HL-60 (cell line): ENCODE results near the gene TFDP3.

Source experiments
- TF ChIP-seq, protein P1 (sequence below): IDR thresholded peaks from one replicate; pipeline ENCODE4 v1.5.1; 2011; ENCODE audit warnings: low read length, control low read depth, inconsistent platforms; ENCODE audit not compliant: insufficient read depth
- TF ChIP-seq, protein P2 (sequence below): IDR thresholded peaks from 2 replicates; pipeline ENCODE4 v1.6.1; 2012; ENCODE audit warnings: low read depth; ENCODE audit not compliant: insufficient replicate concordance

DNA sequence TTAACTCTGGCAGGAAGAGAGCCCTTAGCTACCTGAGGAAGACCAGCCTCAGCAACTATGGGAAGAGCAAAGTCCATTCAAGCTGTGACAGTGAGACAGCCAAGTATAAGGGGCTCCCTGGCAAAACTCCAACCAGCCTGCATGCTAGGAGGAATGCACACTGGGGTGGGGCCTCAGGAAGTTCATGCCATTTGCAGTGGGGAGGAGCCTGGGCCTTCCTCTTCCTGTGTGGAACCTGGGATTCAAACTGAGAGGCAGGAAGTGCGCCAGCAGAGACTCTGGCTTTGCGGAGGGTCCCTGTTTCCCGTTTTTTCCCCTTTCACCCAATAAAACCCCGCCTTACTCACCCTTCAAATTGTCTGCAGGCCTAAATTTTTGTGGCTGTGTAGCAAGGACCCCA is 33.0 kb downstream of the TFDP3 start:
- TF ChIP-seq, protein P1, sequence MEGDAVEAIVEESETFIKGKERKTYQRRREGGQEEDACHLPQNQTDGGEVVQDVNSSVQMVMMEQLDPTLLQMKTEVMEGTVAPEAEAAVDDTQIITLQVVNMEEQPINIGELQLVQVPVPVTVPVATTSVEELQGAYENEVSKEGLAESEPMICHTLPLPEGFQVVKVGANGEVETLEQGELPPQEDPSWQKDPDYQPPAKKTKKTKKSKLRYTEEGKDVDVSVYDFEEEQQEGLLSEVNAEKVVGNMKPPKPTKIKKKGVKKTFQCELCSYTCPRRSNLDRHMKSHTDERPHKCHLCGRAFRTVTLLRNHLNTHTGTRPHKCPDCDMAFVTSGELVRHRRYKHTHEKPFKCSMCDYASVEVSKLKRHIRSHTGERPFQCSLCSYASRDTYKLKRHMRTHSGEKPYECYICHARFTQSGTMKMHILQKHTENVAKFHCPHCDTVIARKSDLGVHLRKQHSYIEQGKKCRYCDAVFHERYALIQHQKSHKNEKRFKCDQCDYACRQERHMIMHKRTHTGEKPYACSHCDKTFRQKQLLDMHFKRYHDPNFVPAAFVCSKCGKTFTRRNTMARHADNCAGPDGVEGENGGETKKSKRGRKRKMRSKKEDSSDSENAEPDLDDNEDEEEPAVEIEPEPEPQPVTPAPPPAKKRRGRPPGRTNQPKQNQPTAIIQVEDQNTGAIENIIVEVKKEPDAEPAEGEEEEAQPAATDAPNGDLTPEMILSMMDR, result no peak
- TF ChIP-seq, protein P2, sequence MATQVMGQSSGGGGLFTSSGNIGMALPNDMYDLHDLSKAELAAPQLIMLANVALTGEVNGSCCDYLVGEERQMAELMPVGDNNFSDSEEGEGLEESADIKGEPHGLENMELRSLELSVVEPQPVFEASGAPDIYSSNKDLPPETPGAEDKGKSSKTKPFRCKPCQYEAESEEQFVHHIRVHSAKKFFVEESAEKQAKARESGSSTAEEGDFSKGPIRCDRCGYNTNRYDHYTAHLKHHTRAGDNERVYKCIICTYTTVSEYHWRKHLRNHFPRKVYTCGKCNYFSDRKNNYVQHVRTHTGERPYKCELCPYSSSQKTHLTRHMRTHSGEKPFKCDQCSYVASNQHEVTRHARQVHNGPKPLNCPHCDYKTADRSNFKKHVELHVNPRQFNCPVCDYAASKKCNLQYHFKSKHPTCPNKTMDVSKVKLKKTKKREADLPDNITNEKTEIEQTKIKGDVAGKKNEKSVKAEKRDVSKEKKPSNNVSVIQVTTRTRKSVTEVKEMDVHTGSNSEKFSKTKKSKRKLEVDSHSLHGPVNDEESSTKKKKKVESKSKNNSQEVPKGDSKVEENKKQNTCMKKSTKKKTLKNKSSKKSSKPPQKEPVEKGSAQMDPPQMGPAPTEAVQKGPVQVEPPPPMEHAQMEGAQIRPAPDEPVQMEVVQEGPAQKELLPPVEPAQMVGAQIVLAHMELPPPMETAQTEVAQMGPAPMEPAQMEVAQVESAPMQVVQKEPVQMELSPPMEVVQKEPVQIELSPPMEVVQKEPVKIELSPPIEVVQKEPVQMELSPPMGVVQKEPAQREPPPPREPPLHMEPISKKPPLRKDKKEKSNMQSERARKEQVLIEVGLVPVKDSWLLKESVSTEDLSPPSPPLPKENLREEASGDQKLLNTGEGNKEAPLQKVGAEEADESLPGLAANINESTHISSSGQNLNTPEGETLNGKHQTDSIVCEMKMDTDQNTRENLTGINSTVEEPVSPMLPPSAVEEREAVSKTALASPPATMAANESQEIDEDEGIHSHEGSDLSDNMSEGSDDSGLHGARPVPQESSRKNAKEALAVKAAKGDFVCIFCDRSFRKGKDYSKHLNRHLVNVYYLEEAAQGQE, result no peak
